ENCODE data around the gene ARMC7.
"Not testable (repeated sequence)": the region's sequence is repeated elsewhere in the genome, so short reads cannot be mapped to it uniquely, and the experiment has no call there.

Gene ARMC7

GRCh38 chr17:75135946-75136345 is 26.2 kb downstream of the ARMC7 start:
- H3K79me2 ChIP-seq = no peaks in the 10 kb centered on the region
- no peak overlapping the region for H3K27ac ChIP-seq
- no peak overlapping the region for H3K4me3 ChIP-seq (ENCODE audit: low read depth, low read length)
- no peaks in the 10 kb centered on the region for H3K9me3 ChIP-seq (ENCODE audit: control insufficient read depth, low read length)
- H2AFZ ChIP-seq = no peak overlapping the region
- no peaks in the 10 kb centered on the region for H3K4me1 ChIP-seq
- H3K9ac ChIP-seq = no peak overlapping the region
- H3K36me3 ChIP-seq (ENCODE audit: control insufficient read depth, insufficient read depth, low read length) = no peaks in the 10 kb centered on the region
- no peak overlapping the region for H3K4me2 ChIP-seq (ENCODE audit: low read length)
- no peak for TF ChIP-seq CTCF (IDR thresholded peaks at IDR 0.05)
- no peaks in the 10 kb centered on the region for H3K27me3 ChIP-seq (ENCODE audit: control insufficient read depth, insufficient read depth, low read length)

- H3K9ac ChIP-seq; H3K4me1 ChIP-seq; H3K4me3 ChIP-seq (ENCODE audit: low read depth, low read length); H2AFZ ChIP-seq; H3K4me2 ChIP-seq (ENCODE audit: low read length); H3K79me2 ChIP-seq; H3K27ac ChIP-seq; H3K9me3 ChIP-seq (ENCODE audit: control insufficient read depth, low read length); H3K36me3 ChIP-seq (ENCODE audit: control insufficient read depth, insufficient read depth, low read length); H3K27me3 ChIP-seq (ENCODE audit: control insufficient read depth, insufficient read depth, low read length): not testable (repeated sequence)
Observed at GRCh38 chr17:75137762-75138161, 28.0 kb downstream of the ARMC7 start.

- no peak overlapping the region for H3K4me2 ChIP-seq (ENCODE audit: low read length)
- no peak for TF ChIP-seq CTCF (IDR thresholded peaks at IDR 0.05)
- H2AFZ ChIP-seq = no peak overlapping the region
- H3K9ac ChIP-seq = no peak overlapping the region
- no peaks in the 10 kb centered on the region for H3K9me3 ChIP-seq (ENCODE audit: control insufficient read depth, low read length)
- H3K27ac ChIP-seq = no peak overlapping the region
- no peaks in the 10 kb centered on the region for H3K27me3 ChIP-seq (ENCODE audit: control insufficient read depth, insufficient read depth, low read length)
- H3K4me1 ChIP-seq = no peaks in the 10 kb centered on the region
- H3K36me3 ChIP-seq (ENCODE audit: control insufficient read depth, insufficient read depth, low read length) = no peaks in the 10 kb centered on the region
- no peak overlapping the region for H3K4me3 ChIP-seq (ENCODE audit: low read depth, low read length)
- H3K79me2 ChIP-seq = no peaks in the 10 kb centered on the region
Observed at GRCh38 chr17:75138519-75138918, 28.8 kb downstream of the ARMC7 start.

GRCh38 chr17:75142236-75142971 is 32.6 kb downstream of the ARMC7 start:
- H3K9me3 ChIP-seq (ENCODE audit: control insufficient read depth, low read length) = no peaks in the 10 kb centered on the region
- H3K27me3 ChIP-seq (ENCODE audit: control insufficient read depth, insufficient read depth, low read length) = no peaks in the 10 kb centered on the region
- no peak overlapping the region for H3K9ac ChIP-seq
- H3K4me1 ChIP-seq = no peaks in the 10 kb centered on the region
- H3K79me2 ChIP-seq = no peaks in the 10 kb centered on the region
- H3K36me3 ChIP-seq (ENCODE audit: control insufficient read depth, insufficient read depth, low read length) = no peaks in the 10 kb centered on the region
- TF ChIP-seq CTCF (IDR thresholded peaks at IDR 0.05) = no peak
- H3K27ac ChIP-seq = no peak overlapping the region
- no peak overlapping the region for H3K4me3 ChIP-seq (ENCODE audit: low read depth, low read length)
- no peak overlapping the region for H2AFZ ChIP-seq
- no peak overlapping the region for H3K4me2 ChIP-seq (ENCODE audit: low read length)

- Histone ChIP-seq H3K27me3 (ENCODE audit: control insufficient read depth, insufficient read depth, low read length) (no peaks in the 10 kb centered on the region), H3K4me2 (ENCODE audit: low read length) (no peak overlapping the region), H2AFZ (no peak overlapping the region), H3K4me3 (ENCODE audit: low read depth, low read length) (no peak overlapping the region), H3K27ac (no peak overlapping the region), H3K36me3 (ENCODE audit: control insufficient read depth, insufficient read depth, low read length) (no peaks in the 10 kb centered on the region), H3K79me2 (no peaks in the 10 kb centered on the region), H3K9ac (no peak overlapping the region), H3K4me1 (no peaks in the 10 kb centered on the region), H3K9me3 (ENCODE audit: control insufficient read depth, low read length) (no peaks in the 10 kb centered on the region)
- TF ChIP-seq CTCF (IDR thresholded peaks at IDR 0.05) = no peak
Observed at GRCh38 chr17:75144816-75145512, 35.2 kb downstream of the ARMC7 start.
